IPS-20b (cell line): Measurements from ENCODE around the gene PADI2.

ENCODE experiments used
- H3K27ac ChIP-seq: one replicate; pipeline ENCODE4 v1.5.1; 2013; ENCODE audit warnings: low read length
- H3K27me3 ChIP-seq: 2 replicates; pipeline ENCODE4 v1.6.1; 2013; ENCODE audit warnings: mild to moderate bottlenecking, low read length, inconsistent platforms; ENCODE audit not compliant: insufficient read depth
- H3K36me3 ChIP-seq: 2 replicates; pipeline ENCODE4 v1.6.1; 2013; ENCODE audit warnings: low read depth, mild to moderate bottlenecking, inconsistent platforms, low read length, moderate library complexity; ENCODE audit not compliant: insufficient read depth
- H3K4me1 ChIP-seq: 2 replicates; pipeline ENCODE4 v1.6.1; 2013; ENCODE audit warnings: mild to moderate bottlenecking, control low read depth, inconsistent platforms, low read length, moderate library complexity; ENCODE audit not compliant: insufficient read depth
- H3K4me3 ChIP-seq: 2 replicates; pipeline ENCODE4 v1.5.1; 2013; ENCODE audit warnings: mild to moderate bottlenecking, low read length, inconsistent platforms
- H3K9ac ChIP-seq: 2 replicates; pipeline ENCODE4 v1.6.1; 2013; ENCODE audit warnings: low read depth, mild to moderate bottlenecking, inconsistent platforms, low read length, moderate library complexity
- H3K9me3 ChIP-seq: 2 replicates; pipeline ENCODE4 v1.6.1; 2013; ENCODE audit warnings: mild to moderate bottlenecking, low read depth, low read length, inconsistent platforms; ENCODE audit not compliant: insufficient read depth

Gene PADI2

DNA sequence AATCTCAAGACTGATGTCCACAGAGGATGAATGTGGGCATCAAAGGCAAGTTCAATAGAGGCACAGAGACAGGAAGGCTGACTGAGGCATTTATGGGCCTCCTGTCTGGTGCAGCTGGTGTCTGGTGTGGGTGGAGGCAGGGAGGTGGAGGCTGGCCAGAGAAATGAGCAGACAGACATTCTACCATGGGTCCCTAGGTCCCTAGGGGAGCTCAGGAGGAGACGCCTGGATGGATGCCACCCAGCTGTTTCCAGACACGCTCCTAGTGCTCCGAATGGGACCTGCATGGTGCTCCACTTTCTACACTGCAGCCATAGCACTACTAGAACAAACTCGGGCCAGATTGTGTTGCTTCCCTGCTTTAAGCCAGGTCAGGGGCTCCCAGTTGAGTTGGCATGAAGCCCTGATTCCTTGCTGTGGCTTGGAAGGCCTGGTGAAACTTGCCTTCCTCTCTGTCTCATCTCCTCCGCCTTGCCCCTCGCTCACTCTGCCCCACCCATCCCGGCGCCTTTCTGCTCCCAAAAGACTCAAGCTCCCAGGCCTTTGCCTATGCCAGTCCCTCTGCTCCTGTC, 25.3 kb downstream of the PADI2 start:
- H3K9ac ChIP-seq = no peak overlapping the region
- no peak overlapping the region for H3K27ac ChIP-seq
- H3K9me3 ChIP-seq = no peaks in the 10 kb centered on the region
- H3K36me3 ChIP-seq = no peaks in the 10 kb centered on the region
- H3K4me3 ChIP-seq = no peak overlapping the region
- H3K4me1 ChIP-seq = no peaks in the 10 kb centered on the region
- no peaks in the 10 kb centered on the region for H3K27me3 ChIP-seq

DNA sequence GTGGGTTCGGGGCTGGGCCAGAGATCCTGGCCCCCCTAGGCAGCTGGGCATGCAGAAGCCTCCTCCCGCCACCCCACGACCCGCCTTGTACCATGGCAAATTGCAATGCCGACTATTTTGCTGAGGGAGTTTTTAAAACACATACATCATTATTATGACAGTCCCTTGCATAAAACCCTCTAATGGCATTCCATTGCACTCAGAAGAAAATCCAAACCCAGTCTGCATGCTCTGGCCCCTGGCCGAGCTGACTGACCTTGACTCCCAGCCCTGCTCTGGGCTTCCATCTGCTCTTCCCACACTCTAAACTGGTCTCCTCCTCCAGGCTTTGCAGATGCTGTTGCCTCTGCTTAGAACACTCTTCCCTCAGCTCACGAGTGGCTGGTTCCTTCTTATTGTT, 28.0 kb downstream of the PADI2 start:
- H3K36me3 ChIP-seq = no peaks in the 10 kb centered on the region
- no peaks in the 10 kb centered on the region for H3K9me3 ChIP-seq
- H3K27ac ChIP-seq = no peak overlapping the region
- no peak overlapping the region for H3K9ac ChIP-seq
- no peaks in the 10 kb centered on the region for H3K27me3 ChIP-seq
- H3K4me3 ChIP-seq = no peak overlapping the region
- H3K4me1 ChIP-seq = no peaks in the 10 kb centered on the region

DNA sequence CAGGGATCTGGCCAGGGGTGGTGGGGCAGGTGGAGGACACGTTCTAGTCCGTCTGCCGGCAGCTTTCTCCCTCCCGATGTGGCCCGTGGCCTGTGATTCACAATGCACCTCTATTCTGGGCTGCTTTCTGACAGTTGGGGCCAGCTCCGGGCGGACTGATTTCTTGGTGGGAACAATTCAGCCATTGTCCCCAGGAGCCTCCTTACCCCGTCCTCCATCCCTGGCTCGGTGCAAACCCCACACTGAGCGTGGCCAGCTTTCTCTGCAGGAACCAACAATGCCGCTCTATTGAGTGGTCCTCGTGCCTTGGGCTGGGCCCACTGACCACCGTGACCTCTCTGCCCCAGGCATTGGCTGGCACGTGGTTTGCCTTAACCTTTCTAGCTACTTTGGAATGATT, 29.7 kb downstream of the PADI2 start:
- Histone ChIP-seq H3K27ac (no peak overlapping the region), H3K4me1 (no peaks in the 10 kb centered on the region), H3K27me3 (no peaks in the 10 kb centered on the region), H3K4me3 (no peak overlapping the region), H3K9me3 (no peaks in the 10 kb centered on the region), H3K36me3 (no peaks in the 10 kb centered on the region), H3K9ac (no peak overlapping the region)

DNA sequence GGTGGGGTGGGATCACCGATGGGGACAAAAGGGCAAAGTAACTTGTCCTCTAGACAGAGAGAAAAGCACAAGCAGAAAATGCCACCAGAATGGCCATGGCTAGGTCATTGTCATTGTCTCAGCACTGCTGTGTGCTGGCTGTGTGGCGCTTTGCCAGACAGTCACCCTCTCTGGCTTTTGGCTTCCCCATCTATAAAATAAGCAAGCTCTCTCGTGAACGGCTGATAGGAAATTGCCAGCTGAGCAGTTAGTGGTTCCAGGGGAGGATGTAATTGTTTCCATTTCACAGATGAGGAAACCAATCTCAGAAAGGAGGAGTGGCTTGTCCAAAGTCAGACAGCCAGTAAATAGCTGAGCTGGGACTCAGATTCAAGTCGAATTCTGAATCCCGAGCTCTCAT, 32.5 kb downstream of the PADI2 start:
- Histone ChIP-seq H3K27ac (no peak overlapping the region), H3K9me3 (no peaks in the 10 kb centered on the region), H3K27me3 (no peaks in the 10 kb centered on the region), H3K9ac (no peak overlapping the region), H3K4me1 (no peaks in the 10 kb centered on the region), H3K36me3 (no peaks in the 10 kb centered on the region), H3K4me3 (no peak overlapping the region)

DNA sequence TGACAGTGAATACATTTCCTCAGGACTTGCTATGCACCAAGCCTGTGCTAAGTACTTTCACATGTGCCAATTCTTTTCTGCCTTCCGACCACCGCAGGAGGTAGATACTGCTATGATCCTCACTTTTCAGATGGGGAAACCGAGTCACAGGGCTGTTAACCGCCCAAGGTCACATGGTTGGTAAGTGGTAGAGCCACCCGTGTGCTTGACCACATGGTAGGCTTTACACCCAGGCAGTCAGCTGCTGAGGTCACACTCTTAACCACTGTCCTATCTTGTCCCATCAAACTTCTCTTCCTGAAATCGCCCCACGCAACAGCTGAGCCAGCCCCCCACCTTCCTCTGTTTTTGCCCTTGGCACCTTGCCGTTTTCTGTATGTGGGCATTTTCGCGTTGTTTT, 34.5 kb downstream of the PADI2 start:
- H3K9ac ChIP-seq = no peak overlapping the region

DNA sequence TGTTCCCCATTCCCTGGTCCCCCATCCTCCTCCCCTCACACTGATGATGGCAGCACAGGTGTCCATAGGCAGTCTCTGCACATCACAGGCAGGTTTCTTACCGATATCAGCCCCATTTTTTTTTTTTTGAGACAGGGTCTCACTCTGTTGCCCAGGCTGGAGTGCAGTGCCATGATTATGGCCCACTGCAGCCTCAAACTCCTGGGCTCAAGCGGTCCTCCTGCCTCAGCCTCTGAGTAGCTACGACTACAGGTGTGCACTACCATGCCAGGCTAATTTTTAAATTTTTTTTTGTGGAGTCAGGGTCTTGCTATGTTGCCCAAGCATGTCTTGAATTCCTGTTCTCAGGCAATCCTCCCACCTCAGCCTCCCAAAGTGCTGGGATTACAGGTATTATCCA, 36.5 kb downstream of the PADI2 start:
- Histone ChIP-seq H3K4me3 (no peak overlapping the region), H3K4me1 (no peaks in the 10 kb centered on the region), H3K9me3 (no peaks in the 10 kb centered on the region), H3K27me3 (no peaks in the 10 kb centered on the region), H3K36me3 (no peaks in the 10 kb centered on the region), H3K9ac (no peak overlapping the region), H3K27ac (no peak overlapping the region)

More for the DNA sequence above, 34.5 kb downstream of the PADI2 start:
- no peaks in the 10 kb centered on the region for H3K9me3 ChIP-seq
- H3K4me1 ChIP-seq = no peaks in the 10 kb centered on the region
- H3K27ac ChIP-seq = no peak overlapping the region
- H3K36me3 ChIP-seq = no peaks in the 10 kb centered on the region
- no peak overlapping the region for H3K4me3 ChIP-seq
- H3K27me3 ChIP-seq = no peaks in the 10 kb centered on the region

DNA sequence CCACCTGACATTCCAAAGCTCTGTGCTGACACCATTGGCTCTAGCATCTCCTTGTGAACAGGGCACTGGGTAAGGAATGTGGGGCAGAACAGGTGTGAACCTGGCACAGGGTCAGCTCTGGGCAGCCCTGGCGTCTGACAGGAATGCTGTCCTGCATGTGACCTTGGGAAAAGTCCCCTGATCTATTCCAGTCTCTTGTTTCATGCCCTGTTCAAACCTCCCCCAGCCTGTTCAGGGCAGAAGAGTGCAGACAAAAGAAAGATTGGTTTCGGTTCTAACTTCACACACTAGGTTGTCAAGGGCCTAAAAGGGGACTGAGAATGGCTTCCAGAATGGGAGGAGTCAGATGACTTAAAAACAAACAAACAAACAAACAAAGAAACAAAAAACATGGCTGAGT, 37.8 kb downstream of the PADI2 start:
- H3K9ac ChIP-seq = no peak overlapping the region
- no peaks in the 10 kb centered on the region for H3K27me3 ChIP-seq
- no peaks in the 10 kb centered on the region for H3K36me3 ChIP-seq
- H3K27ac ChIP-seq = no peak overlapping the region
- H3K9me3 ChIP-seq = no peaks in the 10 kb centered on the region
- no peak overlapping the region for H3K4me3 ChIP-seq
- no peaks in the 10 kb centered on the region for H3K4me1 ChIP-seq

DNA sequence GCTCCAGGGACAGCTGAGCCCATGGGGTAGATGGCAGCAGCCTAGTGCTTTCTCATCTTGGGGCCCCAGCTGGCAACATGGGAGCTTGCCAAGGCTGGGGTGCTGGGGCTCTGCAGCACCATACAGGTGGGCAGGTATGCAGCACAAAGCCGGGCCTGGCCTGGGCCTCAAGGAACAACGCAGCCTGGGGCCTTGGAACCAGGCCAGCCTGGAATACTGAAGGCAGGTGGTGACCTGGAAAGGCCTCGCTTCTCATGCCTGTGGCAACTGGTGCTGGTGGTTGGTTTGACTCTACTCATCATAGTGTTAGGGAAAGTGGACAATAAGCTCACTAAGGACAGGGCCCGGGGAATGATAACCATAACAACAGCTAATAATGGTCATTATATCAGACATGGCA, 38.4 kb downstream of the PADI2 start:
- Histone ChIP-seq H3K27ac (no peak overlapping the region), H3K36me3 (no peaks in the 10 kb centered on the region), H3K27me3 (no peaks in the 10 kb centered on the region), H3K9me3 (no peaks in the 10 kb centered on the region), H3K4me1 (no peaks in the 10 kb centered on the region), H3K4me3 (no peak overlapping the region), H3K9ac (no peak overlapping the region)

DNA sequence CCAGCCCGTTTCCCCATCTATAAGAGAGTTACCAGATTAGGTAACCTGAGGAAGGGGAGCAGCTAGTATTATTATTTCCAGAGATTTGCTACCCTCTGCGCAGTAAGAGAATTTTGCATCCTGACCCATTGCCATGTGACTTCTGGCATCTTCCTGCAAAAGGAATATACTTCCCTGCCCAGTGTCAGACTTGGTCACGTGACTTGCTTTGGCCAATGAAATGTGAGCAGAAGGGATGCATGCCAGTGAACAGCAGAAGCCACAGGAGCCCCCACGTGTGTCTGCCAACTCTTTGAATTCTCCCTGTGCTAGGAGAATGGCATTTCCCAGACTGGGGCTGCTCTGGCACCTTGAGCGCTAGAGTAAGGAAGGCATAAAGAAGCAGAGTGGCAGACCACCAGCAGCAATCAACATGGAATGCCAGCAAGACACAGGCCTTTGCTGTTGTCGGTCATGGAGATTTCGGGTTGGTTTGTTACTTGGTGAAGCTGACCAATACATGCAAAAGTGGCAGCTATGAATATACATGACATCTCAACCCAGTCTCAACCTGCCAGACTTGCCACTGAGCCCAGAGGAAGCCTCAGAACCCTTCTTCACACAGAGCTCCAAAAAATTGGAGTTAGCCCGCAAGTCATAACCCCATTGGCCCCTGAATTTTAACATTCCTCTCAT, 39.0 kb downstream of the PADI2 start:
- H3K4me3 ChIP-seq = no peak overlapping the region
- H3K36me3 ChIP-seq = no peaks in the 10 kb centered on the region
- H3K27me3 ChIP-seq = no peaks in the 10 kb centered on the region
- H3K9me3 ChIP-seq = no peaks in the 10 kb centered on the region
- H3K9ac ChIP-seq = no peak overlapping the region
- H3K4me1 ChIP-seq = no peaks in the 10 kb centered on the region
- H3K27ac ChIP-seq = no peak overlapping the region

DNA sequence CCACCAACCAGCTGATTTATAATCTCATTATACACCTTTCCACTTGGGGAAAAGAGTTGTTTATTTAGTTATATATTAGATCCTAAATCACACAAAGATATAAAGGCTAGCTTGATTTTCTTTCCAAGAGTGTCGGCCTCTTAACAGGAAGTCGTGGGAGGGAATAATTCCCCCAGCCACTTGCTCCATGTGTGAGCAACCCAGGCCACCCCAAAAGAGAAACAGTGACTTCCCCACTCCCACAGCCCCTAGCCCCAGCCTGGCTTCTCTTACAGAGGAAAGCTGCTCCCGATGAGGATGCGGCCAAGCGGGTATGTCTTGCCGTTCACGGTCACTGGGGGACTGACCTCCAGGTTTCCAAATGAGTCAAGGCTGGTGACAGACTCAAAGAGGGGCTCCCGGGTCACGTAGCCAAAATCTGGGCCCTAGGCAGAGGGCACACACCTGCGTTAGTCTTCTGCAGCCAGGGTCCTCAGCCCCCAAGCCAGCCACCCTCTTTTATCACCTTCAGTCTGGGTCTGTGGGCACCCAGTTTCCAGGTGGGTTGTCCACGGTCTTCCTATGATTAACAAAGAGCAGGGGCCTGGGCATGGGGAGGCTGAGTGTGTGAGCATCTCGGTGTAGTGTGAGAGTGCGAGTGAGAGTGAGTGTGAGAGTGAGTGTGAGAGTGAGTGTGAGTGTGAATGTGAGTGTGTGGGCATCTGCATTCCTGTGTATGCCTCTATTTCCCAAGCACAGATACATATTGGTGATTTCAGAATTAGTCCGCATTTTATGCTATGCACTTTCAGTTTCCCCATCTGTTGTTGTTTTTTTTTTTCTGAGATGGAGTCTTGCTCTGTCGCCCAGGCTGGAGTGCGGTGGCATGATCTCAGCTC, 40.0 kb downstream of the PADI2 start:
- no peak overlapping the region for H3K27ac ChIP-seq
- H3K4me3 ChIP-seq = no peak overlapping the region
- no peak overlapping the region for H3K9ac ChIP-seq
- no peaks in the 10 kb centered on the region for H3K4me1 ChIP-seq
- no peaks in the 10 kb centered on the region for H3K36me3 ChIP-seq
- no peaks in the 10 kb centered on the region for H3K27me3 ChIP-seq
- H3K9me3 ChIP-seq = no peaks in the 10 kb centered on the region

DNA sequence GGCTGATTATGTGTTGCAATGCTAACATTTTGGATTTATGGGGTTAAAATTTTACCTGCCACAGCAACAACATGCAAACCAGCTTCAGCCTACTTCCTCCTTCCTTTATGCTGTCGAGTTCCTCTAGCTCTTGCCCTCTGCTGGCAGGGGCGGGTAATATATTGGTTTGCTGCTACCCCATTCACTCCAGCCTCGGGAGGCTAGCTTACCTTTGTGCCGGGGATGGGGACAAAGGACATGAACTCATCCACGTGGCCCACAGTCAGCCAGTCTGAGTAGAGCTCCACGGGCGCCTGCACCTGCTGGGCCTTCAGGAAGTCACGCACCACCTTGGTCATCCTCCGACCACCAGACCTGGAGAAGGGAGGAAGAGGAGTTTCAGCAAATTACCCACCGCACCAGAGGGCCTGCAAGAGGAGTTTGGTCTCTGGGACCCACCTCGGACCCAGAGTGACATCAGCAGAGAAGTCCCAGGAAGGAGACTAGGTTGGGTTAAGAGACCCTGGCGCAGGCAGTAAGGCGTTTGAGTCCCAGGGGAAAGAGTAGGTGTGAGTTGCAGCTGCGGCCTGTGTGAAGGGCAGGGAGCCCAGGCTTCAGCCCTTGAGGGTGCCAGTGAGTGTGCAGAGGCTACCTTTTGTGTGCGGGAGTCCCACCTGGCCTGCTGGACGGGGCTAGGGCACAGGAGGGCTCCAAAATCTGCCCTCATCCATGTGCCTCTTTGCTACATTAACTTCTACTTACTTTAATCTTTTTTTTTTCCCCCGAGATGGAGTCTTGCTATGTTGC, 43.6 kb downstream of the PADI2 start:
- Histone ChIP-seq H3K27ac (no peak overlapping the region), H3K27me3 (no peaks in the 10 kb centered on the region), H3K36me3 (no peaks in the 10 kb centered on the region), H3K9me3 (no peaks in the 10 kb centered on the region), H3K4me3 (no peak overlapping the region), H3K9ac (no peak overlapping the region), H3K4me1 (no peaks in the 10 kb centered on the region)
